ENCODE measurements around the gene ZCCHC7.

Gene ZCCHC7

GRCh38 chr9:37209431-37210386, 89.3 kb downstream of the ZCCHC7 start:
- DNase-seq, result no peak

DNA sequence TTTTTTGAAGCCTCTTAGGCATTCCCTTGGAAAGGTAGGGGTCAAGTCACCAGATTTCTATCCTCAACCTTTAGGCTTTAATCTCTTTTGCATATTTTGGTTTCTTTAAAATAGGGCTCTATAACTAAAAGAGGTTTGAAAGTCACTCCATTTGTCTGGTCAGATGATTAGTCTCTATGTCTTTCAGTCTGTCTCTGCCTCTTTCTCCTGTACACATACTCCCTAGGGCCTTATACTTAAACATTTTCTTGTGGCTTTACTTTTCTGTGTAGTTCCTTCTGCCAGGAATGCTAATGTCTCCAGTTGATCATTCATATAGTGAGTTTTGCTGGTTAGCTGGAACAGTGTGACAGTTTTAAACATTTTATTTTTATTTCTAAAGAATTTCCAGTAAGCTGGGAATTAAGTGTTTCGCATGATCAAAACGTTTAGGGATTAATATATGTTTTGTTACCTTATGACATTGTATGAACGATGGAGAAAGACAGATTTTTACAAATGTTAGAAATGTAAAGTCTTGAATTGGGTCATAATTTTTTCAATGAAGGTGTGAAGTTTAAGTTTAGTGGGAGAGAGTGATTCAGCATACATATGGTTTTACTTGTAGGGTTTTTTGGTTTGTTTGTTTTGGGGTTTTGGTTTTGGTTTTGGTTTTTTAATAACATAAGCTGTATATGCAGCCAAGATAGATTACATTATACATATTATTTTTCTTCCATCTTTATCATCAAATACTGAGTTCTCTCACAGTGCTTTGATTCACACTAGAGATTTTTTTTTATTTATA, 90.6 kb downstream of the ZCCHC7 start:
- no peak for DNase-seq

DNA sequence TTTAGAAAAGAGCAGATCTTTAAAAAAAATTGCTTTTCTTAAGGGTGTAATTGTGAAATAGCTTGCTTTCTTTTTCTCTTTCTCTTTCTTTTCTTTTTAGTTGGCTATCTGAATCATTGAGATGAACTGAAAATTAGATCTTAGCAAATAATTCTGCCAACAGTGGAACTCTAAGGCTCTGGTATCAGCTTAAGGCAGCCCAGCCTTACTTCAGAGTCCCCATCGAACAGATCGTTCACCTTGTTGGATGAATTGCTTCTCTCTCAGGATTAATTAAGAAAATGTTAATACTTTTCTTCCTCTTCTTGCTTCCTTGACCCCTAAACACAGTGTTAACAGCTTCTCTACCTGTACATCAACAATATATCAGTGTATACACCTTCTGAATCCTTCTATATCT, 92.1 kb downstream of the ZCCHC7 start:
- DNase-seq, result no peak

GRCh38 chr9:37215381-37215780, 95.0 kb downstream of the ZCCHC7 start:
- DNase-seq, result no peak

DNA sequence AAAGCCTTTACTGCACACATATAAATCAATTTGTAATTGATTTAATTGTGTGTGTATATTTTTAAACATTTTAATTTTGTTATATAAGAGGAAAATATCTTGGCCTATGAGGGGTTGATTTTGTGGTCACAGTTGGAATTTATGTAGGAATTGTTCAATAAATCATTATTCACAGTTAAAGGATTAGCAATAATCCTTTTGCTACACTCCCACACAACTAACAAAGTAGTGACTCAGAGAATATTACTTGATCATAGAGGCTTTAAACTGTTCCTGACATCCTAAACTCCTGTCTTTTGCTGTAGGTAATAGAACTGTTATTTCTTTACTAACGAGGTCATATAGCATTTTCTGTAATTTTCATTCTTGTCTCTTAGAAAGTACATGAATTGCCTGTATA, 95.5 kb downstream of the ZCCHC7 start:
- no peak for DNase-seq

- DNase-seq, result no peak
These were observed 96.8 kb downstream of the ZCCHC7 start for GRCh38 chr9:37217161-37217560.

- peak in 1 of 56 donors; percentile 1 for DNase-seq
These were observed 98.5 kb downstream of the ZCCHC7 start for GRCh38 chr9:37218800-37219425.

- DNase-seq, result no peak
These were observed 100.6 kb downstream of the ZCCHC7 start for GRCh38 chr9:37220971-37221370.

- no peak for DNase-seq
These were observed 101.2 kb downstream of the ZCCHC7 start for GRCh38 chr9:37221489-37222106.

DNA sequence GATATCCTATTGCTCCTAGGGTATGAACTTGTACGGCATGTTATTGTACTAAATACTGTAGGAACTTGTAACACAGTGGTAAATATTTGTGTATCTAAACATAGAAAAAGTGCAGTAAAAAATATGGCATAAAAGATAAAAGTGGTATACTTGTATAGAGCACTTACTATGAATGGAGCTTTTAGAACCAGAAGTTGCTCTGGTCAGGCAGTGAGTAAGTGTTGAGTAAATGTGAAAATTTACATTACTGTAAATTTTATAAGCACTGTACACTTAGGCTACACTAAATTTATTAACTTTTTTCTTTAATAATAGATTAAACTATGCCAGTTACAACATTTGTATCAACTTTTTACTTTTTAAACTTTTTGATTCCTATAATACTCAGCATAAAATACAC, 109.1 kb downstream of the ZCCHC7 start:
- DNase-seq, result no peak

DNA sequence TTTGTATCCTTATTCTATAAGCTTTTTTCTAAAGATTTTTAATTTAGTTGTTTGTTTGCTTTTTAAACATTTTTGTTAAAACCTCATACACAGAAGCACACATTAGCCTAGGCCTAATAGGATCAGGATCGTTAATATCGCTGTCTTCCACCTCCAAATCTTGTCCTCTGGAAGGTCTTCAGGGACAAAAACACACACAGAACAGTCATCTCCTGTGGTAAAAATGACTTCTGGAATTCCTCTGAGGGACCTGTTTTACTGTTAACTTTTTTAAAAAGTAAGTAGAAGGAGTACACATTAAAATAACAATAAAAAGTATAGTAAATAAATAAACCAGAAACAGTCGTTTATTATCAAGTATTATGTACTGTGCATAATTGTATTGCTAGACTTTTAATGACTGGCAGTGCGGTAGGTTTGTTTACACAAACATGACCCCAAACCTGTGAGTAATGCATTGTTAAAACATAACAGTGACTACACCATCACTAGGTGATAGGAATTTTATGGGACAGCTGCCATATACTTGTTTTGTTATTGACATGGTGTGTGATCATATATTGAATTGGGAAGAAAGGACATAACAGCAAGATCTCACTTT, 109.6 kb downstream of the ZCCHC7 start:
- DNase-seq, result no peak

GRCh38 chr9:37236822-37237221, 116.4 kb downstream of the ZCCHC7 start:
- DNase-seq, result no peak

GRCh38 chr9:37238122-37238521, 117.7 kb downstream of the ZCCHC7 start:
- DNase-seq, result no peak

DNA sequence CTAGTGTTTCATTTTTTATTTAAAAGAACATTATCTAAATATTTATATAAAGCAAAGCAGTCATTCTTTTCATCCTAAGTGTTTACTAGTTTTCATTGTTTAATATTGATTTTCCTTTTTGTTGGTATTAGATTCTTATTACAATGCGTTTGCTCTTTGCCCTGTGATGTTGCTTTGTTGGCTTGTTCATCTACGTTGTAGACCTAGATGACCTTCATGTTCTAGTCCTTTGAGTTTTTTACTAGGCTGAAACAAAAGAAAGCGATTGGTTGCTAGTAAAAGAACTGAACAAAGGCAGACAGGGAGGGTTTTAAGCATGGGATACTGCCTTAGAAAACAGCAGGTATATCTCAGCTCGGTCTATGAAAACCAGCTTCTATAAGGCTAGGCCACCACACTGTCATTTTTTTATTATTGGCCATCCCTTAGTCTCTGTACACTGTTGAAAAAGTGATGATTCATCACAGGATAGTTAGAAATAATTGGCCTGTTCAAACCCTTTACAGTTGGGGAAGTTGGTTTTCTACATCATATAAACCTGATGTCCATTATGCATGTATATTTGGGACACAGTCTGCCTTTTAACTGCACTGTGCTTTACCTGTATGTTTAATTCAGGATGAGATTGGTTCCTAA, 119.0 kb downstream of the ZCCHC7 start:
- DNase-seq, result no peak

DNA sequence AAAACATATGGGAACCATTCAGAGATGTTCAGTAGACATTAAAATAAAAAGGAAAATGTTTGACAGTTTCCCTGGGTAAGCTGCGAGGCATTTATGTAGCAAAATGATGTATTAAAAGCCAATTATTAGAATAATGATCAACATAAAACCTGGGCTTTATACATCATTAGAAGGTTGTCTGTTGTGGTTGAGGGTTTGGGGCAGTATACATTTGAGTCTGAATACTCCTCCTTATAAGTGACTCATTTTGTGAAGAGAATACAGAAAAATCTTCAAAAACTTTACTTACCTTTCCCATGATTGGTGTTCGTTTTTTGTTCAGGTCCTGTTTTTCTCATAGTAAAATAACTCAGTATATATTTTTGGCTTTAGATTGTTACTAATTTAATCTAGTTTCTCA, 119.5 kb downstream of the ZCCHC7 start:
- DNase-seq, result no peak

DNA sequence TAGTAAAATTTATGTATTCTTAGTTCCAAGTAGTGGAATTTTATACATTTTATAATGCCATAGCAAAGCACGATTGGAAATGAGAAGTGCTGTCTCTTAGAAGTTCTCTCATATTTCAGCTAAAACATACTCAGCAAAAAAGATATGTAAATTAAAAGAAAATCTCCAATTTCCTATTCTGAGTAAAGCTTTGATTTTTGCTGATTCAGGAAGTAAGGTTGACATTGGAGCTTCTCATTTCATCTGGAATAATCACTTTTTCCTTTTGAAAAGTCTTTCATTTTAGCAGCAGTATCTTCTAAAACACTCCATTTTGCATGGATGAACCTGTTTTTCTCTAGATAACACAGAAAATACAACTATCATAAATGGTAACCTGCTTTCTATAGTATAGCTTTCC, 121.0 kb downstream of the ZCCHC7 start:
- DNase-seq, result no peak

- no peak for DNase-seq
These were observed 121.7 kb downstream of the ZCCHC7 start for GRCh38 chr9:37242089-37242488.

GRCh38 chr9:37243588-37244345, 123.4 kb downstream of the ZCCHC7 start:
- DNase-seq, result no peak

GRCh38 chr9:37246826-37247225, 126.5 kb downstream of the ZCCHC7 start:
- DNase-seq, result no peak

GRCh38 chr9:37248651-37249163, 128.3 kb downstream of the ZCCHC7 start:
- no peak for DNase-seq
